ENCODE results near the gene VAT1.

DNA sequence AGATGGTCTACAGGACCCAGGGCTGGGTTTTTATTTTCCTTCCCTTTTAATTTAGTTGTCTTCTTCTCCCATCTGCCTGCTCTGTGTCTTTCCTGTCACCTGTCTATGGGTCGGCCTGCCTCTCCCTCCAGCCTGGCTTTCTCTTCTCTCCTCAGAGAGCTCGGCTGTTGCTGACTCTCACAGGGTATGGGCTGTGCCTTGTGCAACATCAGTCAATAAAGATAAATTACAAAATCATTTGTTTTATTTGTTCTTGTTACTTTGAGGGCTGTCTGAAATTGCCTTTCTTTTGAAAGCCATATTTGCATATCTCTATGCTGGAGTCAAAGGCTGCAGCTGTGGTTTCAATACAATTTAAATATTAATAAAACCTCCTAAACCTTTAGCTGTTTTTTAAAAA, 18.5 kb upstream of the VAT1 start:
- TF ChIP-seq POLR2AphosphoS5 (IDR thresholded peaks at IDR 0.05; ENCODE audit: borderline replicate concordance, low read depth, low read length) (no peak), FOXP2 (optimal IDR thresholded peaks at IDR 0.05; ENCODE audit: control extremely low read depth, extremely low read length, insufficient read depth) (no peak)
